WTC11 (cell line): ENCODE results near the gene GRID2. TPM values are rescaled to one million over a fixed set of nuclear protein-coding genes. Genes with fewer than 3 reads are reported as not detected.

Source experiments
- ATAC-seq: fragments of 200-7000 bp; cut with Tn5 transposase; 2 replicates; pipeline ENCODE4 v1.10.0; 2021; ENCODE audit warnings: mild to moderate bottlenecking, moderate library complexity
- CTCF ChIA-PET: fragments of 300-600 bp; sonication (Branson Sonifier 250); formaldehyde crosslinking; loops from one replicate; lab custom pipeline; 2021; ENCODE audit warnings: antibody characterized with exemption; lab: Charles Lee
- POLR2A ChIA-PET: fragments of 350-600 bp; sonication (Branson Sonifier 250); formaldehyde crosslinking; loops from one replicate; lab custom pipeline; 2021; ENCODE audit warnings: antibody characterized with exemption; lab: Charles Lee
- DNase-seq: peaks from one replicate; pipeline ENCODE4 v3.0.0; 2021; ENCODE audit warnings: low spot score
- H3K27ac Mint-ChIP-seq: 2 replicates; pipeline ENCODE4 v1.8.0; 2021; ENCODE audit warnings: mixed read lengths
- H3K27me3 Mint-ChIP-seq: 2 replicates; pipeline ENCODE4 v1.8.0; 2021; ENCODE audit warnings: low read depth, mild to moderate bottlenecking, moderate library complexity, mixed read lengths
- H3K36me3 Mint-ChIP-seq: 2 replicates; pipeline ENCODE4 v1.8.0; 2021; ENCODE audit warnings: mixed read lengths
- H3K4me1 Mint-ChIP-seq: 2 replicates; pipeline ENCODE4 v1.8.0; 2022; ENCODE audit warnings: mixed read lengths
- H3K4me3 Mint-ChIP-seq: 2 replicates; pipeline ENCODE4 v1.8.0; 2021; ENCODE audit warnings: mild to moderate bottlenecking, moderate library complexity, mixed read lengths
- H3K9me3 Mint-ChIP-seq: 2 replicates; pipeline ENCODE4 v1.8.0; 2021; ENCODE audit warnings: mixed read lengths
- ATF2 ChIP-seq: sonication (generic); formaldehyde crosslinking; IDR thresholded peaks from 2 replicates; pipeline ENCODE4 v1.8.1; 2022; ENCODE audit warnings: low read depth, missing genetic modification reagents, borderline replicate concordance
- E2F1 ChIP-seq: sonication (generic); formaldehyde crosslinking; IDR thresholded peaks from 2 replicates; pipeline ENCODE4 v1.8.0; 2022; ENCODE audit warnings: mild to moderate bottlenecking, missing genetic modification reagents
- ELF4 ChIP-seq: sonication (generic); formaldehyde crosslinking; IDR thresholded peaks from 2 replicates; pipeline ENCODE4 v1.8.1; 2022; ENCODE audit warnings: low read depth, mild to moderate bottlenecking, moderate library complexity, missing genetic modification reagents
- EMX1 ChIP-seq: fragments of 250-450 bp; sonication (Bioruptor Pico); IDR thresholded peaks from 2 replicates; pipeline ENCODE4 v1.8.0; 2021; ENCODE audit warnings: mild to moderate bottlenecking
- GTF2I ChIP-seq: fragments of 250-450 bp; sonication (Bioruptor Pico); conservative IDR thresholded peaks from 2 replicates; pipeline ENCODE4 v1.4.0; 2021; ENCODE audit warnings: mild to moderate bottlenecking
- NFATC4 ChIP-seq: fragments of 250-450 bp; sonication (Bioruptor Pico); IDR thresholded peaks from 2 replicates; pipeline ENCODE4 v1.9.0; 2021; ENCODE audit warnings: mild to moderate bottlenecking
- NFE2L1 ChIP-seq: sonication (generic); formaldehyde crosslinking; IDR thresholded peaks from 2 replicates; pipeline ENCODE4 v1.8.1; 2023; ENCODE audit warnings: missing genetic modification reagents
- PRDM15 ChIP-seq: sonication (generic); formaldehyde crosslinking; IDR thresholded peaks from 2 replicates; pipeline ENCODE4 v1.8.0; 2022; ENCODE audit warnings: missing genetic modification reagents
- SMAD3 ChIP-seq: sonication (generic); formaldehyde crosslinking; IDR thresholded peaks from 2 replicates; pipeline ENCODE4 v1.8.0; 2022; ENCODE audit warnings: missing genetic modification reagents, mild to moderate bottlenecking, borderline replicate concordance
- STAT6 ChIP-seq: sonication (generic); formaldehyde crosslinking; conservative IDR thresholded peaks from 2 replicates; pipeline ENCODE4 v1.8.1; 2023; ENCODE audit warnings: mild to moderate bottlenecking, low read depth, missing genetic modification reagents, moderate library complexity
- TCF7 ChIP-seq: sonication (generic); formaldehyde crosslinking; IDR thresholded peaks from 2 replicates; pipeline ENCODE4 v1.8.0; 2022; ENCODE audit warnings: mild to moderate bottlenecking, low read depth, missing genetic modification reagents, moderate library complexity
- ZNF121 ChIP-seq: sonication (generic); formaldehyde crosslinking; IDR thresholded peaks from 2 replicates; pipeline ENCODE4 v1.8.0; 2023; ENCODE audit warnings: missing genetic modification reagents
- total RNA-seq: library from RNA; stranded (reverse); gene quantifications from 3 replicates; pipeline ENCODE4 v1.2.3, GENCODE V29; 2021
- TF ChIP-seq, protein P1 (sequence below): sonication (generic); formaldehyde crosslinking; IDR thresholded peaks from 2 replicates; pipeline ENCODE4 v1.8.0; 2022; ENCODE audit warnings: mild to moderate bottlenecking, missing genetic modification reagents
- TF ChIP-seq, protein P2 (sequence below): sonication (generic); formaldehyde crosslinking; IDR thresholded peaks from 2 replicates; pipeline ENCODE4 v1.8.0; 2023; ENCODE audit warnings: mild to moderate bottlenecking, missing genetic modification reagents
- TF ChIP-seq, protein P3 (sequence below): sonication (generic); formaldehyde crosslinking; IDR thresholded peaks from 2 replicates; pipeline ENCODE4 v1.8.1; 2023; ENCODE audit warnings: mild to moderate bottlenecking, missing genetic modification reagents

GRID2 gene
- total RNA-seq, 1 experiment from 2014 or later = 26.8 TPM

DNA sequence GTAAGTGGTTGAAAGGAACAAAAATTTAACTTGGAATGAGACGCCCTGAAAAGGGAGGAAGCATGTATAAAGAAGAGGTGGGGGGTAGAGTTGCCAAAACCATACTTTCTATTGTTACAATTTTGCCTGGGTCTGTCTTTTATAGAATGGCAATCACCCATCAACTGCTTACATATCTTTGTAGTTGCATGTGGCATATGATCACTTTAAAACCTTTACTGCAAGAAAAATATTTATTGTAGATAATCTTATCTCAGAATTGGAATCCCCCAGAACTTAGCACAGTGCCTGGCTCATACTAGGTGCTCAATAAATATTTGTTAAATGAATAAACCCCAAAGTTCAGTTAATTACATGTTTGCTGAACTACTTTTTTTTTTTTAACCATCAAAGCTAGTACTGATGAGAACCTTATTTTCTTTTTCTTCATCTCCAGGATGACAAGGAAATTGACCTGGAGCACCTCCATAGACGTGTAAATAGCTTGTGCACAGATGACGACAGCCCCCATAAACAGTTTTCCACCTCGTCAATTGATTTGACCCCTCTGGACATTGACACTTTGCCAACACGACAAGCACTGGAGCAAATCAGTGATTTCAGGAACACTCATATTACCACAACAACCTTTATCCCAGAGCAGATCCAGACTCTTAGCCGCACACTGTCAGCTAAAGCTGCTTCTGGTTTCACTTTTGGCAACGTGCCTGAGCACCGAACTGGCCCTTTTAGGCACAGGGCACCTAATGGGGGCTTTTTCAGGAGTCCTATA, 1468.1 kb downstream of the GRID2 start (continued):
- no peak for TF ChIP-seq E2F1 (CRISPR knock-in tag)
- TF ChIP-seq EMX1 = no peak

DNA sequence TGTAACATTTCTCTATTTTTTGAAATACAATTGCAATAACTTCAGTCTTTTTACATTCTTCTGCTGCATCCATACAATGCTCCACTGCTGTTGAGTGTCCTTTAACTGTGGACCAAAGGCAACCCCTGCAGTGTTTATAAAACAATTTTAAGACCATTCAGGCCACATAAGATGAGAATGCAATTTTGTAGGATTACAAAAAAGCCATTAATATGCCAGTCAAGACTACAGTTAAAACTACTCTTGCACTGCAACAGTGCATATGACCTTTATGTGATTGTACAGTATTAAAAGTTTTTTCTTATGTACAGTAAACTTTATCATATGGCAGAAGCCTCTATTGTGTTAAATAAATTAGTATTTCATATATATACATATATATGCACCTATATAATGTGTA, 1469.1 kb downstream of the GRID2 start:
- Mint-ChIP-seq H3K27me3 (no peaks in the 10 kb centered on the region; the same call in 1 of the 2 replicates), H3K9me3 (no peaks in the 10 kb centered on the region), H3K4me1 (peaks cover 10% of the 10 kb centered on the region; the same call in 1 of the 2 replicates), H3K27ac (no peak overlapping the region), H3K4me3 (no peak overlapping the region), H3K36me3 (no peaks in the 10 kb centered on the region)
- no peak for DNase-seq
- ATAC-seq = no peak
- CTCF ChIA-PET = no interaction called here
- POLR2A ChIA-PET = no interaction called here
- TF ChIP-seq NFE2L1 = no peak
- no peak for TF ChIP-seq SMAD3 (CRISPR knock-in tag)
- no peak for TF ChIP-seq ATF2 (CRISPR knock-in tag)
- TF ChIP-seq, protein P1, sequence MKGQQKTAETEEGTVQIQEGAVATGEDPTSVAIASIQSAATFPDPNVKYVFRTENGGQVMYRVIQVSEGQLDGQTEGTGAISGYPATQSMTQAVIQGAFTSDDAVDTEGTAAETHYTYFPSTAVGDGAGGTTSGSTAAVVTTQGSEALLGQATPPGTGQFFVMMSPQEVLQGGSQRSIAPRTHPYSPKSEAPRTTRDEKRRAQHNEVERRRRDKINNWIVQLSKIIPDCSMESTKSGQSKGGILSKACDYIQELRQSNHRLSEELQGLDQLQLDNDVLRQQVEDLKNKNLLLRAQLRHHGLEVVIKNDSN (CRISPR knock-in tag) = no peak
- no peak for TF ChIP-seq PRDM15 (CRISPR knock-in tag)
- TF ChIP-seq TCF7 (CRISPR knock-in tag) = no peak
- TF ChIP-seq, protein P2, sequence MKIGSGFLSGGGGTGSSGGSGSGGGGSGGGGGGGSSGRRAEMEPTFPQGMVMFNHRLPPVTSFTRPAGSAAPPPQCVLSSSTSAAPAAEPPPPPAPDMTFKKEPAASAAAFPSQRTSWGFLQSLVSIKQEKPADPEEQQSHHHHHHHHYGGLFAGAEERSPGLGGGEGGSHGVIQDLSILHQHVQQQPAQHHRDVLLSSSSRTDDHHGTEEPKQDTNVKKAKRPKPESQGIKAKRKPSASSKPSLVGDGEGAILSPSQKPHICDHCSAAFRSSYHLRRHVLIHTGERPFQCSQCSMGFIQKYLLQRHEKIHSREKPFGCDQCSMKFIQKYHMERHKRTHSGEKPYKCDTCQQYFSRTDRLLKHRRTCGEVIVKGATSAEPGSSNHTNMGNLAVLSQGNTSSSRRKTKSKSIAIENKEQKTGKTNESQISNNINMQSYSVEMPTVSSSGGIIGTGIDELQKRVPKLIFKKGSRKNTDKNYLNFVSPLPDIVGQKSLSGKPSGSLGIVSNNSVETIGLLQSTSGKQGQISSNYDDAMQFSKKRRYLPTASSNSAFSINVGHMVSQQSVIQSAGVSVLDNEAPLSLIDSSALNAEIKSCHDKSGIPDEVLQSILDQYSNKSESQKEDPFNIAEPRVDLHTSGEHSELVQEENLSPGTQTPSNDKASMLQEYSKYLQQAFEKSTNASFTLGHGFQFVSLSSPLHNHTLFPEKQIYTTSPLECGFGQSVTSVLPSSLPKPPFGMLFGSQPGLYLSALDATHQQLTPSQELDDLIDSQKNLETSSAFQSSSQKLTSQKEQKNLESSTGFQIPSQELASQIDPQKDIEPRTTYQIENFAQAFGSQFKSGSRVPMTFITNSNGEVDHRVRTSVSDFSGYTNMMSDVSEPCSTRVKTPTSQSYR (CRISPR knock-in tag) = no peak
- TF ChIP-seq ZNF121 (CRISPR knock-in tag) = no peak
- no peak for TF ChIP-seq NFATC4 (CRISPR knock-in tag)

DNA sequence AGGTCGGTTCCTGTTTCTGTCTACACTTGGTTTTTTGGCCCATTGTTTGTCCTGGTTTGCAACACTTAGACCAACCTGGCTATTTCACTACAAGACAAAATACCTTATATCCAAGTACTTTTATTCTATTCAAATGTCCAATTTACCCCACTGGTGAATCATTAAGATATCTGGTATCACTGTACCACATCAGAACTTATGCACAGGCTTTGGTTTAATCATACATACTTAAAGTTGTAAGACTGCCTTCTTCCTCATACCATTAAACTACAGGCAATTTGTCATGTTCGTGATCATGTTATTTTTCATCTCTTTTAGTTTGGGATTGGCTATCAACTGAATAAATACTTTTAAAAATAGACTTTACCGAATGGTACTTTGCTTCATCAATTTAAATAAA, 1471.8 kb downstream of the GRID2 start:
- POLR2A ChIA-PET = no interaction called here
- Mint-ChIP-seq H3K9me3 (no peaks in the 10 kb centered on the region), H3K36me3 (no peaks in the 10 kb centered on the region), H3K27ac (no peak overlapping the region), H3K4me1 (peaks cover 20% of the 10 kb centered on the region), H3K27me3 (no peaks in the 10 kb centered on the region), H3K4me3 (no peak overlapping the region)
- no peak for DNase-seq
- no peak for ATAC-seq
- CTCF ChIA-PET = no interaction called here
- TF ChIP-seq ELF4 (CRISPR knock-in tag) (no peak), STAT6 (CRISPR knock-in tag) (no peak), GTF2I (CRISPR knock-in tag) (no peak)
- TF ChIP-seq, protein P3, sequence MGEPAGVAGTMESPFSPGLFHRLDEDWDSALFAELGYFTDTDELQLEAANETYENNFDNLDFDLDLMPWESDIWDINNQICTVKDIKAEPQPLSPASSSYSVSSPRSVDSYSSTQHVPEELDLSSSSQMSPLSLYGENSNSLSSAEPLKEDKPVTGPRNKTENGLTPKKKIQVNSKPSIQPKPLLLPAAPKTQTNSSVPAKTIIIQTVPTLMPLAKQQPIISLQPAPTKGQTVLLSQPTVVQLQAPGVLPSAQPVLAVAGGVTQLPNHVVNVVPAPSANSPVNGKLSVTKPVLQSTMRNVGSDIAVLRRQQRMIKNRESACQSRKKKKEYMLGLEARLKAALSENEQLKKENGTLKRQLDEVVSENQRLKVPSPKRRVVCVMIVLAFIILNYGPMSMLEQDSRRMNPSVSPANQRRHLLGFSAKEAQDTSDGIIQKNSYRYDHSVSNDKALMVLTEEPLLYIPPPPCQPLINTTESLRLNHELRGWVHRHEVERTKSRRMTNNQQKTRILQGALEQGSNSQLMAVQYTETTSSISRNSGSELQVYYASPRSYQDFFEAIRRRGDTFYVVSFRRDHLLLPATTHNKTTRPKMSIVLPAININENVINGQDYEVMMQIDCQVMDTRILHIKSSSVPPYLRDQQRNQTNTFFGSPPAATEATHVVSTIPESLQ (CRISPR knock-in tag) = no peak
